H9 (cell line): ENCODE data around the gene PRKD2. TPM values are rescaled to one million over a fixed set of nuclear protein-coding genes. Genes with fewer than 3 reads are reported as not detected.

ENCODE experiments used
- DNase-seq: peaks from one replicate; pipeline ENCODE4 v3.0.0-alpha.2; 2017
- H2AFZ ChIP-seq: one replicate; pipeline ENCODE4 v1.6.1; 2013; ENCODE audit warnings: mild to moderate bottlenecking, low read length, control low read depth, moderate library complexity
- H2AK5ac ChIP-seq: 2 replicates; pipeline ENCODE4 v1.6.1; 2013; ENCODE audit warnings: low read length, control low read depth, mixed read lengths; ENCODE audit not compliant: insufficient read length
- H2BK120ac ChIP-seq: one replicate; pipeline ENCODE4 v1.6.1; 2013; ENCODE audit warnings: low read depth, mild to moderate bottlenecking, low read length, control low read depth, inconsistent platforms; ENCODE audit not compliant: poor library complexity, severe bottlenecking
- H2BK12ac ChIP-seq: 2 replicates; pipeline ENCODE4 v1.6.1; 2013; ENCODE audit warnings: low read length, control low read depth, mixed read lengths, low read depth; ENCODE audit not compliant: insufficient read length
- H2BK15ac ChIP-seq: 2 replicates; pipeline ENCODE4 v1.6.1; 2013; ENCODE audit warnings: low read depth, low read length, control low read depth
- H2BK20ac ChIP-seq: one replicate; pipeline ENCODE4 v1.6.1; 2013; ENCODE audit warnings: low read depth, mild to moderate bottlenecking, low read length, control low read depth, inconsistent platforms; ENCODE audit not compliant: poor library complexity, severe bottlenecking
- H2BK5ac ChIP-seq: 2 replicates; pipeline ENCODE4 v1.6.1; 2013; ENCODE audit warnings: low read length, control low read depth, mixed read lengths; ENCODE audit not compliant: insufficient read length
- H3K14ac ChIP-seq: 2 replicates; pipeline ENCODE4 v1.6.1; 2013; ENCODE audit warnings: low read length, control low read depth; ENCODE audit not compliant: insufficient read depth
- H3K18ac ChIP-seq: 2 replicates; pipeline ENCODE4 v1.6.1; 2013; ENCODE audit warnings: low read depth, mild to moderate bottlenecking, mixed read lengths, low read length, control low read depth; ENCODE audit not compliant: insufficient read length
- H3K23ac ChIP-seq: 2 replicates; pipeline ENCODE4 v1.6.1; 2013; ENCODE audit warnings: low read length, control low read depth, mixed read lengths, low read depth; ENCODE audit not compliant: insufficient read length
- H3K23me2 ChIP-seq: 2 replicates; pipeline ENCODE4 v1.6.1; 2013; ENCODE audit warnings: low read depth, mild to moderate bottlenecking, mixed read lengths, low read length, control low read depth; ENCODE audit not compliant: insufficient read length, poor library complexity, severe bottlenecking
- H3K27ac ChIP-seq: 2 replicates; pipeline ENCODE4 v1.5.1; 2013; ENCODE audit warnings: low read length, control low read depth, mixed read lengths, low read depth; ENCODE audit not compliant: insufficient read length
- H3K27me3 ChIP-seq: 2 replicates; pipeline ENCODE4 v1.6.1; 2013; ENCODE audit warnings: low read length, control low read depth, inconsistent platforms; ENCODE audit not compliant: insufficient read depth
- H3K4ac ChIP-seq: 2 replicates; pipeline ENCODE4 v1.6.1; 2013; ENCODE audit warnings: low read depth, mild to moderate bottlenecking, control low read depth, inconsistent platforms, low read length, moderate library complexity
- H3K4me1 ChIP-seq: 2 replicates; pipeline ENCODE4 v1.6.1; 2013; ENCODE audit warnings: low read length, control low read depth, inconsistent platforms; ENCODE audit not compliant: insufficient read depth
- H3K4me2 ChIP-seq: 2 replicates; pipeline ENCODE4 v1.6.1; 2013; ENCODE audit warnings: low read length, control low read depth, mixed read lengths; ENCODE audit not compliant: insufficient read length, insufficient read depth
- H3K56ac ChIP-seq: 2 replicates; pipeline ENCODE4 v1.6.1; 2013; ENCODE audit warnings: low read depth, mild to moderate bottlenecking, mixed read lengths, low read length, control low read depth; ENCODE audit not compliant: insufficient read length
- H3K79me1 ChIP-seq: 2 replicates; pipeline ENCODE4 v1.6.1; 2013; ENCODE audit warnings: low read depth, mild to moderate bottlenecking, moderate library complexity, low read length, control low read depth, inconsistent platforms; ENCODE audit not compliant: insufficient read depth, poor library complexity, severe bottlenecking
- H3K79me2 ChIP-seq: 2 replicates; pipeline ENCODE4 v1.6.1; 2013; ENCODE audit warnings: low read length, control low read depth, inconsistent platforms; ENCODE audit not compliant: insufficient read depth
- H3K9ac ChIP-seq: 2 replicates; pipeline ENCODE4 v1.6.1; 2013; ENCODE audit warnings: low read length, control low read depth, mixed read lengths; ENCODE audit not compliant: insufficient read length; ENCODE audit errors: extremely low read depth
- H3K9me3 ChIP-seq: one replicate; pipeline ENCODE4 v1.6.1; 2013; ENCODE audit warnings: low read depth, low read length, inconsistent platforms; ENCODE audit not compliant: control insufficient read depth
- H3T11ph ChIP-seq: one replicate; pipeline ENCODE4 v1.6.1; 2013; ENCODE audit warnings: mild to moderate bottlenecking, low read length, control low read depth, inconsistent platforms
- H4K20me1 ChIP-seq: one replicate; pipeline ENCODE4 v1.6.1; 2013; ENCODE audit not compliant: control insufficient read depth, insufficient read length, insufficient read depth
- H4K5ac ChIP-seq: 2 replicates; pipeline ENCODE4 v1.6.1; 2013; ENCODE audit warnings: low read depth, mild to moderate bottlenecking, mixed read lengths, low read length, control low read depth; ENCODE audit not compliant: insufficient read length
- H4K8ac ChIP-seq: replicated peaks from 2 replicates; pipeline ENCODE4 v1.6.1; 2013; ENCODE audit warnings: low read length, control low read depth, mixed read lengths, low read depth; ENCODE audit not compliant: insufficient read length
- H4K91ac ChIP-seq: 2 replicates; pipeline ENCODE4 v1.6.1; 2013; ENCODE audit warnings: low read depth, mild to moderate bottlenecking, moderate library complexity, mixed read lengths, low read length, control low read depth; ENCODE audit not compliant: insufficient read length
- H3K27ac Mint-ChIP-seq, 3 experiments: 2 replicates in 2 of 3; 3 replicates in 1 of 3; pipeline ENCODE4 v1.8.0; 2020 to 2021; ENCODE audit warnings: mixed read lengths in 3 of 3, mild to moderate bottlenecking in 1 of 3, moderate library complexity in 1 of 3
- H3K27me3 Mint-ChIP-seq: 2 replicates; pipeline ENCODE4 v1.8.0; 2021; ENCODE audit warnings: low read depth, mild to moderate bottlenecking, moderate library complexity, mixed read lengths
- H3K36me3 Mint-ChIP-seq, 3 experiments: 2 replicates in 2 of 3; 3 replicates in 1 of 3; pipeline ENCODE4 v1.8.0; 2020 to 2021; ENCODE audit warnings: low read depth in 3 of 3, mixed read lengths in 3 of 3; ENCODE audit not compliant: insufficient read depth in 1 of 3
- H3K4me1 Mint-ChIP-seq, 2 experiments: 2 replicates each; pipeline ENCODE4 v1.8.0; 2020; ENCODE audit warnings: mixed read lengths in 2 of 2
- H3K4me3 Mint-ChIP-seq, 2 experiments: 2 replicates in 1 of 2; 3 replicates in 1 of 2; pipeline ENCODE4 v1.8.0; 2020 to 2021; ENCODE audit warnings: mild to moderate bottlenecking in 2 of 2, mixed read lengths in 2 of 2, moderate library complexity in 1 of 2
- H3K9me3 Mint-ChIP-seq, 2 experiments: 2 replicates in 1 of 2; 3 replicates in 1 of 2; pipeline ENCODE4 v1.8.0; 2020; ENCODE audit warnings: mild to moderate bottlenecking in 2 of 2, mixed read lengths in 2 of 2, moderate library complexity in 1 of 2
- WGBS: extraction: QIAGEN DNeasy Blood & Tissue Kit; methylation state at CpG from one replicate; pipeline ENCODE4 v1.1.7; 2013; ENCODE audit warnings: missing lambda C conversion rate, low lambda C conversion rate, mixed read lengths; ENCODE audit not compliant: insufficient read length; ENCODE audit errors: extremely low coverage; 5-methylcytosine and 5-hydroxymethylcytosine counted together
- total RNA-seq: library from RNA; stranded (reverse); gene quantifications from 2 replicates; pipeline ENCODE4 v1.2.1, GENCODE V29; 2021
- TF ChIP-seq, protein P1 (sequence below): fragments of 200-600 bp; sonication (generic); conservative IDR thresholded peaks from 3 replicates; pipeline ENCODE4 v1.8.0; 2021; ENCODE audit warnings: antibody characterized with exemption, mild to moderate bottlenecking

PRKD2 gene
- total RNA-seq, 1 experiment from 2014 or later, result 60.7 TPM

DNA sequence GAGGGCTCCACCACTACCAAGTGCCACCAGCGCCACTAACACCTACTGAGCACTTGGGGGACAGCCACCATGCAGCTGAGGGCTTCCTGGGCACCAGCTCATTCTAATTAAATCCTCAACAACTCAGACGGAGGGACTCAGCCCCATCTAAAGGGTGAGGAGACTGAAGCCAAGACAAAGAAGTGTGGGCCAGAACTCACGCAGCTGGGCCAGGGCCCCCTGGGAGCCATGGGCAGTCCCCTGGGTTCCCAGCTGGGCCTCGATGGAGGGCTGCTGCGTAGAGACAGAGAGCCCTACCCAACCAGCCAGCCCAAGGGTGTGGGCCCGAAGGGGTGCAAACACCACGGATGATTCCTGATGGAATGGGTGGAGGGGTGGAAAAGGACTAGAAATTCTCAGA lies 12.8 kb upstream of the PRKD2 start:
- peaks cover 51 to 92% (median 88%) of the 10 kb centered on the region in 3 experiments for H3K36me3 Mint-ChIP-seq
- no peak overlapping the region for H3K4me2 ChIP-seq
- no peak overlapping the region for H2AFZ ChIP-seq

More for the DNA sequence above, 12.8 kb upstream of the PRKD2 start:
- Histone ChIP-seq H3K79me2 (no peaks in the 10 kb centered on the region; the same call in 1 of the 2 replicates), H2BK12ac (no peak overlapping the region), H3K9ac (no peak overlapping the region), H3K23ac (no peak overlapping the region), H3K9me3 (no peaks in the 10 kb centered on the region), H2BK15ac (no peak overlapping the region), H3K4ac (no peak overlapping the region), H3K14ac (no peak overlapping the region), H3K79me1 (no peaks in the 10 kb centered on the region), H3K23me2 (no peaks in the 10 kb centered on the region), H4K91ac (no peak overlapping the region), H3K56ac (no peak overlapping the region), H3K27ac (no peak overlapping the region), H4K8ac (no peak overlapping the region), H2AK5ac (no peak overlapping the region), H3T11ph (no peak overlapping the region), H3K27me3 (no peaks in the 10 kb centered on the region), H2BK20ac (no peak overlapping the region), H3K18ac (no peak overlapping the region), H4K20me1 (peaks cover 4% of the 10 kb centered on the region), H2BK5ac (no peak overlapping the region), H4K5ac (no peak overlapping the region), H2BK120ac (no peak overlapping the region), H3K4me1 (no peaks in the 10 kb centered on the region)
- peaks cover 16 to 27% of the 10 kb centered on the region in 2 experiments for H3K4me1 Mint-ChIP-seq
- H3K4me3 Mint-ChIP-seq, result no peak overlapping the region
- no CpG with 5 or more reads among the region's 7 CpGs for WGBS
- H3K9me3 Mint-ChIP-seq, result no peaks in the 10 kb centered on the region
- no peak overlapping the region; a peak in 1 of 7 replicates for H3K27ac Mint-ChIP-seq
- TF ChIP-seq, protein P1, sequence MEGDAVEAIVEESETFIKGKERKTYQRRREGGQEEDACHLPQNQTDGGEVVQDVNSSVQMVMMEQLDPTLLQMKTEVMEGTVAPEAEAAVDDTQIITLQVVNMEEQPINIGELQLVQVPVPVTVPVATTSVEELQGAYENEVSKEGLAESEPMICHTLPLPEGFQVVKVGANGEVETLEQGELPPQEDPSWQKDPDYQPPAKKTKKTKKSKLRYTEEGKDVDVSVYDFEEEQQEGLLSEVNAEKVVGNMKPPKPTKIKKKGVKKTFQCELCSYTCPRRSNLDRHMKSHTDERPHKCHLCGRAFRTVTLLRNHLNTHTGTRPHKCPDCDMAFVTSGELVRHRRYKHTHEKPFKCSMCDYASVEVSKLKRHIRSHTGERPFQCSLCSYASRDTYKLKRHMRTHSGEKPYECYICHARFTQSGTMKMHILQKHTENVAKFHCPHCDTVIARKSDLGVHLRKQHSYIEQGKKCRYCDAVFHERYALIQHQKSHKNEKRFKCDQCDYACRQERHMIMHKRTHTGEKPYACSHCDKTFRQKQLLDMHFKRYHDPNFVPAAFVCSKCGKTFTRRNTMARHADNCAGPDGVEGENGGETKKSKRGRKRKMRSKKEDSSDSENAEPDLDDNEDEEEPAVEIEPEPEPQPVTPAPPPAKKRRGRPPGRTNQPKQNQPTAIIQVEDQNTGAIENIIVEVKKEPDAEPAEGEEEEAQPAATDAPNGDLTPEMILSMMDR, result no peak
- no peaks in the 10 kb centered on the region; the same call in 1 of the 2 replicates for H3K27me3 Mint-ChIP-seq
- no peak for DNase-seq
